Ammon's horn (tissue), 1 donor: Measurements from ENCODE around the gene GALM.
"Not testable (repeated sequence)": the region's sequence is repeated elsewhere in the genome, so short reads cannot be mapped to it uniquely, and the experiment has no call there.

ENCODE experiments used
- DNase-seq: peaks from one replicate; pipeline ENCODE4 v3.0.0-alpha.2; 2016; ENCODE audit warnings: low spot score

The GALM gene

GRCh38 chr2:38682008-38682575 is 16.2 kb downstream of the GALM start:
- DNase-seq = no peak

- DNase-seq = not testable (repeated sequence)
Measured at GRCh38 chr2:38682620-38683019, 16.7 kb downstream of the GALM start.

- no peak for DNase-seq
Measured at GRCh38 chr2:38683766-38684165, 17.9 kb downstream of the GALM start.

- DNase-seq = no peak
Measured at GRCh38 chr2:38685116-38685735, 19.3 kb downstream of the GALM start.

- peak; percentile 62 for DNase-seq
Measured at GRCh38 chr2:38690499-38691420, 24.8 kb downstream of the GALM start.

- DNase-seq = no peak
Measured at GRCh38 chr2:38691994-38692393, 26.1 kb downstream of the GALM start.

- DNase-seq = no peak
Measured at GRCh38 chr2:38692636-38693318, 26.9 kb downstream of the GALM start.

- peak; percentile 22 for DNase-seq
Measured at GRCh38 chr2:38697116-38697840, 31.4 kb downstream of the GALM start.

GRCh38 chr2:38698467-38699003 is 32.6 kb downstream of the GALM start:
- DNase-seq = no peak

GRCh38 chr2:38700113-38700785 is 34.3 kb downstream of the GALM start:
- peak; percentile 14 for DNase-seq

GRCh38 chr2:38700881-38701458 is 35.1 kb downstream of the GALM start:
- DNase-seq = no peak

- DNase-seq = no peak
Measured at GRCh38 chr2:38701542-38701941, 35.6 kb downstream of the GALM start.

- no peak for DNase-seq
Measured at GRCh38 chr2:38702413-38702812, 36.5 kb downstream of the GALM start.

- not testable (repeated sequence) for DNase-seq
Measured at GRCh38 chr2:38703336-38703735, 37.4 kb downstream of the GALM start.

GRCh38 chr2:38704664-38705063 is 38.8 kb downstream of the GALM start:
- no peak for DNase-seq

GRCh38 chr2:38706846-38707345 is 41.0 kb downstream of the GALM start:
- DNase-seq = no peak

GRCh38 chr2:38708491-38708890 is 42.6 kb downstream of the GALM start:
- DNase-seq = not testable (repeated sequence)

GRCh38 chr2:38708900-38709566 is 43.1 kb downstream of the GALM start:
- DNase-seq = no peak

GRCh38 chr2:38709567-38710194 is 43.8 kb downstream of the GALM start:
- DNase-seq = no peak
